SK-N-SH treated with all-trans-retinoic acid at 6 μM for 48 hours (cell line): ENCODE results near the gene ARID1B.

ENCODE experiments used
- ESRRG ChIP-seq: fragments of 250-450 bp; sonication (Bioruptor Pico); IDR thresholded peaks from 2 replicates; pipeline ENCODE4 v1.6.1; 2021; ENCODE audit warnings: mild to moderate bottlenecking
- PPARA ChIP-seq: fragments of 250-450 bp; sonication (Bioruptor Pico); IDR thresholded peaks from 2 replicates; pipeline ENCODE4 v1.5.0; 2020; ENCODE audit warnings: mild to moderate bottlenecking, borderline replicate concordance
- ZC3H10 ChIP-seq: fragments of 250-450 bp; sonication (Bioruptor Pico); IDR thresholded peaks from 2 replicates; pipeline ENCODE4 v1.5.1; 2021; ENCODE audit warnings: mild to moderate bottlenecking, moderate library complexity
- ZFP3 ChIP-seq: fragments of 250-450 bp; sonication (Bioruptor Pico); IDR thresholded peaks from 2 replicates; pipeline ENCODE4 v1.5.0; 2020; ENCODE audit warnings: mild to moderate bottlenecking, moderate library complexity
- TF ChIP-seq, protein P1 (sequence below): fragments of 250-450 bp; sonication (Bioruptor Pico); IDR thresholded peaks from 2 replicates; pipeline ENCODE4 v1.5.0; 2020; ENCODE audit warnings: mild to moderate bottlenecking, moderate library complexity
- TF ChIP-seq, protein P2 (sequence below): fragments of 250-450 bp; sonication (Bioruptor Pico); IDR thresholded peaks from 2 replicates; pipeline ENCODE4 v1.5.1; 2021; ENCODE audit warnings: mild to moderate bottlenecking, moderate library complexity

DNA sequence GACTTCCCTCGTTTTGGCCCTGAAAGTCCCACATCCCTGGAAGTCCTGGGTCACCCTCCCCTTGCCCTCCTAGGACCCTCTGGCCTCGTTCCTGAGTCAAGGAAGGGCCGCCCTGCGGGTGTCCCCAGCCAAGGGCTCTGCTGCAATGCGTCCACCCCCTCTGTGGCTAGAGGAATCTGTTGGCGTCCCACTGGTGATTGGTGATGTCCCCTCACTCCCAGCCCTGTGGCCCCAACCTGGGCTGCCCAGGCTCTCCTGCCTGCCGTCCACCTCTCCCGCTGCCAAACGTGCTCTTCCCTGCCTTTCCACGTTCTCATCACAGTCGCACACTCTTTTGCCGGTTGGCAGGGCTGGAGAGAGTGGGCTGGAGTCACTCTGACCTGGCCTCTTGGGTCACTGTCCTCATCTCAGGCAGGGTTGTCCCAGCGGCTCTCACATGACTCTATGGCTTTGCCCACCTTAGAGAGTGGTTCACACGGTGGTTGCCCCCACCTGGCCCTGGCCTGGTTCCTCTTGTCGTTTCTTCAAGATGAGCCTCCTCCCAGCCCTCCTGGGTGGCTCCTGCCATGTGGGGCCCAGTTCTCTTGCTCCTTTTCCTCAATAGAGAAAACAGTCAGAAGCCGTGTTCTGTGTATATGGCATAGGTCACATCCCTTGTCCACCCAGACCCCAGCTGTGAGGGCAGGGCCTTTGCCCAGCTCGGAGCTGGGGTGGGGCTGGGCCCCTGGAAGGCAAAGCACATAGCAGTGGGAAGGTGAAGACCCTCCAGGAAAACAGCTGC lies 445.2 kb downstream of the ARID1B start:
- TF ChIP-seq, protein P1, sequence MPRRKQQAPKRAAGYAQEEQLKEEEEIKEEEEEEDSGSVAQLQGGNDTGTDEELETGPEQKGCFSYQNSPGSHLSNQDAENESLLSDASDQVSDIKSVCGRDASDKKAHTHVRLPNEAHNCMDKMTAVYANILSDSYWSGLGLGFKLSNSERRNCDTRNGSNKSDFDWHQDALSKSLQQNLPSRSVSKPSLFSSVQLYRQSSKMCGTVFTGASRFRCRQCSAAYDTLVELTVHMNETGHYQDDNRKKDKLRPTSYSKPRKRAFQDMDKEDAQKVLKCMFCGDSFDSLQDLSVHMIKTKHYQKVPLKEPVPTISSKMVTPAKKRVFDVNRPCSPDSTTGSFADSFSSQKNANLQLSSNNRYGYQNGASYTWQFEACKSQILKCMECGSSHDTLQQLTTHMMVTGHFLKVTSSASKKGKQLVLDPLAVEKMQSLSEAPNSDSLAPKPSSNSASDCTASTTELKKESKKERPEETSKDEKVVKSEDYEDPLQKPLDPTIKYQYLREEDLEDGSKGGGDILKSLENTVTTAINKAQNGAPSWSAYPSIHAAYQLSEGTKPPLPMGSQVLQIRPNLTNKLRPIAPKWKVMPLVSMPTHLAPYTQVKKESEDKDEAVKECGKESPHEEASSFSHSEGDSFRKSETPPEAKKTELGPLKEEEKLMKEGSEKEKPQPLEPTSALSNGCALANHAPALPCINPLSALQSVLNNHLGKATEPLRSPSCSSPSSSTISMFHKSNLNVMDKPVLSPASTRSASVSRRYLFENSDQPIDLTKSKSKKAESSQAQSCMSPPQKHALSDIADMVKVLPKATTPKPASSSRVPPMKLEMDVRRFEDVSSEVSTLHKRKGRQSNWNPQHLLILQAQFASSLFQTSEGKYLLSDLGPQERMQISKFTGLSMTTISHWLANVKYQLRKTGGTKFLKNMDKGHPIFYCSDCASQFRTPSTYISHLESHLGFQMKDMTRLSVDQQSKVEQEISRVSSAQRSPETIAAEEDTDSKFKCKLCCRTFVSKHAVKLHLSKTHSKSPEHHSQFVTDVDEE (CRISPR knock-in tag), result no peak
- TF ChIP-seq ZFP3 (no peak), ESRRG (CRISPR knock-in tag) (no peak), PPARA (CRISPR knock-in tag) (no peak), ZC3H10 (CRISPR knock-in tag) (no peak)
- TF ChIP-seq, protein P2, sequence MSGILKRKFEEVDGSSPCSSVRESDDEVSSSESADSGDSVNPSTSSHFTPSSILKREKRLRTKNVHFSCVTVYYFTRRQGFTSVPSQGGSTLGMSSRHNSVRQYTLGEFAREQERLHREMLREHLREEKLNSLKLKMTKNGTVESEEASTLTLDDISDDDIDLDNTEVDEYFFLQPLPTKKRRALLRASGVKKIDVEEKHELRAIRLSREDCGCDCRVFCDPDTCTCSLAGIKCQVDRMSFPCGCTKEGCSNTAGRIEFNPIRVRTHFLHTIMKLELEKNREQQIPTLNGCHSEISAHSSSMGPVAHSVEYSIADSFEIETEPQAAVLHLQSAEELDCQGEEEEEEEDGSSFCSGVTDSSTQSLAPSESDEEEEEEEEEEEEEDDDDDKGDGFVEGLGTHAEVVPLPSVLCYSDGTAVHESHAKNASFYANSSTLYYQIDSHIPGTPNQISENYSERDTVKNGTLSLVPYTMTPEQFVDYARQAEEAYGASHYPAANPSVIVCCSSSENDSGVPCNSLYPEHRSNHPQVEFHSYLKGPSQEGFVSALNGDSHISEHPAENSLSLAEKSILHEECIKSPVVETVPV (CRISPR knock-in tag), result no peak
